Fibroblast of villous mesenchyme (primary cell): ENCODE measurements around the gene SNX9. TPM values are rescaled to one million over a fixed set of nuclear protein-coding genes. Genes with fewer than 3 reads are reported as not detected.
"Not testable (repeated sequence)": the region's sequence is repeated elsewhere in the genome, so short reads cannot be mapped to it uniquely, and the experiment has no call there.

ENCODE experiments used
- DNase-seq: peaks from one replicate; pipeline ENCODE4 v3.0.0-alpha.2; 2010; ENCODE audit warnings: low read depth
- H3K4me3 ChIP-seq: 2 replicates; pipeline ENCODE4 v1.5.1; 2011; ENCODE audit warnings: low read depth, mild to moderate bottlenecking, low read length
- CTCF ChIP-seq: IDR thresholded peaks from 2 replicates; pipeline ENCODE4 v1.5.1; 2012; ENCODE audit warnings: low read depth, mild to moderate bottlenecking, low read length; ENCODE audit not compliant: insufficient read depth
- total RNA-seq: library from RNA; depleted of rRNA; stranded (reverse); fragments of >200 nt; gene quantifications from 2 replicates; pipeline ENCODE4 v1.2.3, GENCODE V29; 2012

The SNX9 gene
- total RNA-seq, 1 donor: 37.6 TPM

GRCh38 chr6:157929765-157930319 is 106.8 kb downstream of the SNX9 start:
- DNase-seq: no peak
- no peak for TF ChIP-seq CTCF
- H3K4me3 ChIP-seq: no peak overlapping the region

- no peak overlapping the region for H3K4me3 ChIP-seq
Measured at GRCh38 chr6:157935786-157936185, 112.7 kb downstream of the SNX9 start.

GRCh38 chr6:157937318-157937717 is 114.3 kb downstream of the SNX9 start:
- no peak for DNase-seq
- TF ChIP-seq CTCF: no peak
- no peak overlapping the region for H3K4me3 ChIP-seq

More at GRCh38 chr6:157935786-157936185, 112.7 kb downstream of the SNX9 start:
- DNase-seq: no peak
- no peak for TF ChIP-seq CTCF

- TF ChIP-seq CTCF: no peak
- DNase-seq: no peak
- H3K4me3 ChIP-seq: no peak overlapping the region
Measured at GRCh38 chr6:157937916-157938315, 114.9 kb downstream of the SNX9 start.

GRCh38 chr6:157940375-157941036 is 117.5 kb downstream of the SNX9 start:
- DNase-seq, H3K4me3 ChIP-seq: not testable (repeated sequence)

- H3K4me3 ChIP-seq: no peak overlapping the region
- DNase-seq: no peak
- TF ChIP-seq CTCF: no peak
Measured at GRCh38 chr6:157941101-157941863, 118.2 kb downstream of the SNX9 start.

- TF ChIP-seq CTCF: no peak
- no peak overlapping the region for H3K4me3 ChIP-seq
- no peak for DNase-seq
Measured at GRCh38 chr6:157942351-157942750, 119.3 kb downstream of the SNX9 start.
